HG02943 (cell line): ENCODE data around the gene CALM1.

Experiments
- ATAC-seq: cut with Tn5 transposase; IDR thresholded peaks from one replicate; pipeline ENCODE4 v1.9.1; 2021; ENCODE audit warnings: mild to moderate bottlenecking, low read depth, moderate library complexity; ENCODE audit not compliant: unreplicated experiment

The CALM1 gene

DNA sequence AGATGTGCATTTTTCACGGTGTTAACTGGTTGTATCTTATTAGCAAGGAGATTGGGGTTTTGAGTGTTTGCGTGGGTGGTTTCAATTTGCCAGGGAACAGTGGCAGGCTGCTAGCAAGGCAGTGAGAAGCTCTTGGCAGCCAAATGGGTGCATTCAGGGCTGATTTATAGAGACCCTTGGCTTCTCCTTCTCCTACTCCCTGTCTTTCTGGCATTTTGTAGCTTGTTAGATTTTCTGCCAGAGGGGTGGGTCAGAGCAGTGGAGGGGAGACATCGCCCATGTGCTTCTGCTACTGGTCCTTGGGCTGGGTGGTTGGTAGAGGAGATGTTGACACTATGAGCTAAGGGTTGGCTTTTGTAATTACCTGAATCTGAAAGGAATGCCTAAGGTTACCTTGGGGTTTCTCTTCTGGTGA lies 9.6 kb downstream of the CALM1 start:
- ATAC-seq: no peak

DNA sequence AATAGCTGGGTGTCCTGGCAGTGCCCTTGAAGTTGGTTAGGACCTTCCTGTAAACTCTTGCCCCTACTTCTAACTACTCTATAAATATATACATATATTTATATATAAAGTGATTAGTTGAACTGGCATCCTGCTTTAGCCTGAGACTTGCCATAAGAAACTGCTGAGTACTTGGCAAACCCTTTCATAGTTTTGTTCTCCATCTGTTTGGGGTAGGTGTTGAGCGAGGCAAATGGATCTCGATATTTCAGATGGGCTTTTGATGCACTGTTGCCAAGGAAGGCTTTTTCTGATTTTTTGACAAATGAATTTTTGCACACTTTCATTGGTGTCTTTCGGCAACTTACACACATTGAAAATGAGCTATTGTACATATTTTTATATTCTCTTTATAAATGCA lies 10.4 kb downstream of the CALM1 start:
- no peak for ATAC-seq

DNA sequence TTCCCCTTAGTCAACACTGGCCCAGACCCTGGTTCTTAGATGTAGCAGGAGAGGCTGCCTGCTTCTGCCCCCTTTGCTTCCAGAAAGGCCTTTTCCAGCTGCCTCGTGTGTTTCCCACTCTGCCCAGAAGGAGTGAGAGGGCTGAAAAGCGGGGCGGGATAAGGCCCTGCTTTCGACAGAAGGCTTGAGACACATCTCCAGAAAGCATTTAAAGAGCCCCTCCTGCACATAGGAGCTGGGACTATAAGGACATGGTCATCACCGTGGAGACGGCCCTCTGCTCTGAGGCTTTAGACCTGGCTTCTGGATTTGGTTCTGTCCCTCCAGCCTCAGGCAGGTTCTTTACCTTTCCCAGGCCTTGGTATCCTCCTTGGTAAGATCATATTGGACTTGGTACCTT lies 11.9 kb downstream of the CALM1 start:
- ATAC-seq: no peak

DNA sequence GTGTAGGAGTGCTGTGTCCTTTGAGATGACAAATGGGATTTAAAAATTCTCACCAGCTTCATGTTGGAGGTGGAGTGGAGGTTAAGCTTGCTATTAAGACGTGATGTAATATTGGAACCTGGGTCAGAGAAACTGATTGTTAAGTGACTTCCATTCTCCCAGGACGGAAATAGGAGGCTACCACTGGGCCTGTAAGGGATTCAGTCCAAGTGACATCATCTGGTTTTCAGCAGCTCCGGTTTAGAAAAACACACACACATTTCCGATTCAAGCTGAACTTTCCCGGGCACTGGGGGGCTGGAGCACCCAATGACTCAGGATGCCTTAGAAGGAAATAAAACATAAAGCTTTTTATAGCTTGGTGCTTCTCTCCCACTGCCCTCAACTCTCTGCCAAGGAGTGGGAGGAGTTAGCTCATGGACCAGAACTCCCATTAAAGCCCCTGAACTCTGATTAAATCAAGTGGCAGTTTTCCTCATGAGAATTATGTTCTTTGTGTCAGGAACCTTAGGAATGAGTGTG lies 12.4 kb downstream of the CALM1 start:
- ATAC-seq: no peak

DNA sequence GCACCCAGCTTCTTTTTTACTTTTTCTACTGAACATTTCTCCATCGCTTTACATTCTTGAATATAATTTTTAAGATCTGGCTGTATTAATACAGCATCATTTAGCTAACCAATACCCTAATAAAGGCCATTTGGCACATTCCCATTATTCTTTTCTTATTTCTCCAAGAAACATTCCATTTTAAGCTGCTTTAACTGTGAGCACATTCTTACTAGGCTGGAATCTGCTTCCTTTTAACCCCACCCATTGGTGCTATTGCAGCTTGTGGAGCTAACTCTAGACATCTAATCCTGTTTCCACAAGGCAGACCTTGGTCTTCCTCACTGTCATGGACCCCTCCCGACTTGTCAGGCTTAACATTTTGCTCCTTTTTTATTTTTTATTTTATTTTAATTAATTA lies 15.2 kb downstream of the CALM1 start:
- no peak for ATAC-seq

DNA sequence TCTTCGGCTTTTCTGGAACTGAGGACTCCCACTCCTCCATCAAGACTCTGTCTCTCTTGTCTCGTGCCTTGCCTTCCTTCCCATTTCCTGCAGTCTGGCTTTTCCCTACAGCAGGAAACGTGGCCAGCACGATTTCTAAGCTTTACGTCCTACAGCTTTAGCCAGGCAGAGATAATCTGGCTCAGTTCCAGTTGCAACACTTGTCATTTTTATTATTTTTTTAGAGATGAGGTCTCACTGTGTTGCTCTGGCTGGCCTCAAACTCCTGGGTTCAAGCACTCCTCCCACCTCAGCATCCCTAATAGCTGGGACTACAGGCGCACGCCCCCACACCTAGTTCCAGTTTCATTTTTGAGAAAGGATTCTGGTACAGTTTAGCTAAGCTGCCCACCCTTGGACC lies 19.9 kb downstream of the CALM1 start:
- ATAC-seq: no peak

DNA sequence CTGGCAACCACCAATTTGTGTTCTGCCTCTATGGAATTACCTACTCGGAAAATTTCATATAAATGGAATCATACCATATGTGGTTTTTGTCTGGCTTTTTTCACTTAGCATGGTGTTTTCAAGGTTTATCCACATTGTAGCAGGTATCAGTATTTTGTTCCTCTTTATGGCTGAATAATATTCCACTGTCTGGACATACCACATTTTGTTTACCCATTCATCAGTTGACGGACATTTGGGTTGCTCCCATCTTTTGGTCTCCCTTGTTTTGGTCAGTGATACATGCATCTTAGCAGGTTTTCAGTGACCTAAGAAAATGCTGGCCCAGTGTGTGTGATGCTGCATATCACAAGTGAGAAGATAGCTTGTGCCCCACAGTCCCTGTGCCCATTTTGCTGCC lies 21.2 kb downstream of the CALM1 start:
- ATAC-seq: no peak

DNA sequence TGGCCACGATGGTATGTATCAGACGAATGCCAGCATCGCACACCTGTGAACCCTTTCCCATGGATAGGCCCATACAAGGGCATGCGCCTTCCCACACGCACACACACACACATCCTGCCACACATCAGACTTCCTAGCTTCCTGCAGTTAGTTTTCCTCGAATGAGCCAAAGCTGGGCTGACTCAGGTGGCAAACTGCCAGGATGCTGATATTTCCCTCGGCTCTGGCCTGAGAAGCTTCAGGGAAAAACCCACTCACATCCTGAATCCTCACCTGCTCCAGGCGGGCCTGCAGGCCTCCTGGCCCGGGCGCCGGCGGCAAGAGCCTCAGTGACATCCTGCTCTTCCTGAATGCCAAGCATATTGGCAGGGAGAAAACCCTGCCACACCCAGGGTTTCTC lies 22.4 kb downstream of the CALM1 start:
- ATAC-seq: no peak

DNA sequence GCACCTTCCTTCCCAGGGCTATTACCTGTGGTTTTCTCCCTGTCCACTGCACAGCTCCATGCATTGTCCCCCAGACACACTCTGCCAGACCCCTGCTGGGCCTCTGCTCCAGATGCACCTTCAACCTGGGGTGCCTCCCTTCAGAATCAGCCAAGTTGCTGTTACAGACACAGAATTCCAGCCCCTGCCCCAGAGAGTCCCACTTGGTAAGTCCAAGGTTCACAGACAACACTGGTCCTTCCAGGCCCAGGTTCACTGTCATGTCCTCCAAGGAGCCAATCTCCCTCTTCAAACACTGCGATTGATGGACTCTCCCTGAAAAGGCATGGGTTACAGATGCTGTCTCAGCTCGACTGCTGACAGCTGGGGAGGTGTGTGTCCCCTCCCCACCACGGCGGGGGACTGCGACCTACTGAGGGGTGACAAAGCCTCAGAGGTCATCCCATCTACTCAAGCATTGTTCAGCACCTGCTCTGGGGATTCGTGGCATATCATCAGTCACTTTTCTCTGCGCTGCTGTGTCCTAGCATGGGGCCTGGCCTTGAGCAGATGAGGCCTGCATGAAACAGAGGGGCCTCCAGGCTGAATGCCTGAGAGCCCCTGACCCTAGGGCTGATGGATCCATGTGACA lies 24.3 kb downstream of the CALM1 start:
- no peak for ATAC-seq

DNA sequence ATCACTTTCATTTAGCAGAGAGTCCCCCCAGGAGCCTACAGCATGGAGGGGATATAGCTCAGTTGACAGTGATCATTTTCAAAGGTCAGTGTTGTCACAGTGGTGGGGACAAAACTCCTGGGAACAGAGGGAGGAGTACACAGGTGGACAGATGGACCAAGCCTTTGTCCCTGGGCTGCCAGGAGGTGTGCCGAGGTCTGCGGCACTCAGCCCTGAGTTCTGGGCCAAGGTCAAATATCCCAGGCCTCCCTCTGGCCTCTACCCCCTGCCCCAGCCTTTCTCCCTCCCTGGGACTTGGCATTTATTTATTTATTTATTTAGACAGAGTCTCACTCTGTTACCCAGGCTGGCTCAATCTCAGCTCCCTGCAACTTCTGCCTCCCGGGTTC lies 24.8 kb downstream of the CALM1 start:
- no peak for ATAC-seq

DNA sequence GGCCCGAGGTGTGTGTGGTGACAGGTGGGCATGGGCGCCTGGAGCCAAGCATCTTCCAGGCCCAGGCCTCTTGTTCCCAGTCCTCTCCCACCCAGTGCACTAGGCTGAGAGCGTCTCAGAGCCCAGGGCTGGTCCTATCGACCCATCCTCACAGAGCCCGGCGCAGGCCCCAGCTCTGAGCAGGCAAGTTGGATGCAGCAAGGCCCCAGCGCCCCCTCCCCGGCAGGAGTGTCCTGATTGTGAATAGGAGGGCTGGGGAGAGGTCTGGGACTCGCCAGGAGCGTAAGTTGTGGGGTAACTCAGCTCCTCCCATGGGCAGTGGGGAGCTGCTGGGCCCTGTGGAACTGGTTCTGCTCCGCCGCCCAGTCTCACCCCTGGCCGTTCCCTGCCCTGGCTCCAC lies 26.3 kb downstream of the CALM1 start:
- ATAC-seq: no peak

DNA sequence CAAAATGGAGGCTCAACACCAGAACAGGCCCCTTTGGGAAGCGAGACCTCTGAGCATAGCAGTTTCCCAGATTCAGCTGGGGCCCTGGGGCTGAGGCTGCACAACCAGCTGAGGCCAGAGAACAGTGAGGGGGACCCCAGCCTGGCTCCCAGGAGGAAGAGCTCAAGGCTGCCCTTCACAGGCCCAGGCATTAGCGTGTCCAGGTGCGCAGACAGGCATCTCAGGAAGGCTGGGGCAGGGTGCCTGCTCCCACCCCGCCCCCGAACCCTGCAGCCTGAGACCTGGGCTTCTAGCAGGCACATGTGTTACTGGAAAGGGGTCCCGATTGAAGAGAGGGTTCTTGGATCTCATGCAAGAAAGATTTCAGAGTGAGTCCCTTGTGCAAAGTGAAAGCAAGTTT lies 27.2 kb downstream of the CALM1 start:
- no peak for ATAC-seq

DNA sequence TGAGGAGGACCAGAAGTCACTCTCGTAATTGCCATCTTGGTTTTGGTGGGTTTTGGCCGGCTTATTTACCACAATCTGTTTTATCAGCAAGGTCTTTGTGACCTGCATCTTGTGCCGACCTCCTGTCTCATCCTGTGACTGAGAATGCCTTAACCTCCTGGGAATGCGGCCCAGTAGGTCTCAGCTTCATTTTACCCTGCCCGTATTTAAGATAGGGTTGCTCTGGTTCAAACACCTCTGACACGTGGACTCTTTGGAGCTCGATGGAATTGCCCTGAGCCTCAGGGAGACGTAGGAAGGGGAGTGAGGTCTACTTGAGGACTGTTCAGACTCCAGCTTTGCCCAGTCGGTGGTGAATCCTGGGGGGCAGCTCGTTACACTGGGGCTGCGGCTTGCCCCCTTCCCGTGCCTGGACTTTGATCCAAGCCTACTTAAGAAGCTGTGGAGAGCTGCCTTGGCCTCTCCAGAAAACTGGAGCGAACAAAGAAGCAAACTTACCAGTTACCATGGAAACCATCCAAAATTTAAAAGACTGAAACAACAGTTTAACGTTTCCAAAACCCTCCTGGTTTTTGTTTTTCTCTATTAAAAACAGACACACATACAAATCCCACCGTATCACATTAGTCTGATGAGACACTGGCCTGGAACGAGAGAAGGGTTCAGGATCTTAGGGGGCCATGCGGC lies 28.0 kb downstream of the CALM1 start:
- no peak for ATAC-seq

DNA sequence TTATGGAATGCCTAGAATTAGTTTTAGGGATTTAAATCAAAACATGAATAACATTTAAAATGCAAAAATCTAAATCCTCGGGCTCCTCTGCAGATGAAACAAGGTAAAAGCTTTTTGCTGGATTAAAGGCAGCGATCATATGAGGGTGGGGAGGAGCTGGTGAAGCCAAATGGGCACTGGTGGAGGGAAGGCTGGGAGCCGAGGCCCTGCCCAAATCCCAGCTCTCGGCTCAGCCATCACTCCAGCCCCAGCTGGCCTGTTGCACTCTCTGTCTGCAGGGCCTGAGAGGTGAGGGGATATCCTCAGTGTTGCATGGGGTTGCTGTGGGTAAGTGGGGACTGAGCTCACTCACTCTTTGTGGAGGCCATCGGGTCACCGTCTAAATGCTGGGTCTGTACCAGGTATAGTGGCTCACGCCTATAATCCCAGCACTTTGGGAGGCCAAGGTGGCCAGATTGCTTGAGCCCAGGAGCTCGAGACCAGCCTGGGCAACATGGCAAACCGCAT lies 28.6 kb downstream of the CALM1 start:
- ATAC-seq: no peak

DNA sequence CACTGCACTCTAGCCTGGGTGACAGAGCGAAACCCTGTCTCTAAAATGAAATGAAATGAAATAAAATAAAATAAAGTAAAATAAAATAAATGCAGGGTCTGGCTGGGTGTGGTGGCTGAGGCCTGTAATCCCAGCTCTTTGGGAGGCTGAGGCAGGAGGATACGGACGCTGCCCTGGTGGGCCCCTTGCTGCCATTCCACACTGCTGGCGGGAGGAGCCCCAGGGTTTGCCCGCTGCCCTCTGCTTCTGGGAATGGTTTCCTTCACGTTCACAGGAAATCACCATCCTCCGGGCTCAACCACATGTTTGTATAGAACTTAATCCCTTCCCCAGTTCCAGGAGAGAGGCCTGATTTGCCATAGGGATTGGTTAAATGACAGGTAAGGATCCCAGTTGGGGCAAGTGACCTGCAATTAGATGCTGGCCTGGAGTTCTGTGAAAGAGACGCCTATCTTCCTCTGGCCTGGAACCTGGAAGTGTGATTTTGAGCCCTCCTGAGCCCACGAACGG lies 29.3 kb downstream of the CALM1 start:
- no peak for ATAC-seq

DNA sequence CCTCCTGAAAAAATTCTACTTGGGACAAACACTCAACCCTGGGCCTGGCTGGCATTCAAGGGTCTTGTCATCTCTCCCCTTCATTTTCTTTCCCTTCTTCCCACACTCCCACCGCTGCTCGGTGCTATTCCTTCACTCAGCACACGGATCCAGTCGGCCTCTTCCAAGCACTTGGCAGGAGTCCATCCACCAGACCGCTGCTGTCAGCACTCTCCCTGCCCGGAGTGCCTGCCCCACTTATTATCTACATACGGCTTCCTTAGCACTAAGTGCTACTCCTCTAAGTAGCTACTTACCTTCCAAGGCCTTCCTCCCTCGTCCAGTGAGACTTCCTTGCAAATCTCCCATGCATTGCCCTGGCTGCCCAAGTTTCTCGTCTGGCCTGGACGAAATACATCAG lies 29.8 kb downstream of the CALM1 start:
- no peak for ATAC-seq

DNA sequence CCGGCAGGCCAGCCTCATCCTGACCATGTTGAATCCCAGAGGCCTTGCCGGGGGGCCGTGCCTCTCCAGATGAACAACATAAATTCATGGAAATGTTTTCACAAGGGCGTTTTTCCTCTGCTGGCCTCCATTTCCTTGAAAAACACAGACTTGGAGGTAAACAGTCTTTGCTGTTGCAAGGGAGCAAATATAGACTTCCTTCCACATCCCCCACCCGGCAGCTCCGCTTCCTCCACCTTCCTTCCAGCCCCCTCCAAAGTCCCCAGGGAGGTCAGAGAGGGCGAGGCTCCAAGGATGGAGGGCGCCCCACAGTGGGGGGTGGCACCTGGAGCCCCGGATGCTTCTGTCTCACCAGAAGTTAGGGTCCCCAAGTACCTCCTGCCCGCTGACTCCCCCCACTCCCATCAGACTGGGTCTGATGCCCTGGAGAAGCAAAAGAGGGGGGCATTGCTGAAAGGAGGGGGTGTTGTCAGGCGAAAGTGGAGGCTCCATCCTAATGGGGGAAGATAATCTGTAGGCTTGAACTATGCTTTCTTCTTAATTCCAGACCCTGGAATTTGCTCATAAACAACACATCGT lies 31.1 kb downstream of the CALM1 start:
- no peak for ATAC-seq

DNA sequence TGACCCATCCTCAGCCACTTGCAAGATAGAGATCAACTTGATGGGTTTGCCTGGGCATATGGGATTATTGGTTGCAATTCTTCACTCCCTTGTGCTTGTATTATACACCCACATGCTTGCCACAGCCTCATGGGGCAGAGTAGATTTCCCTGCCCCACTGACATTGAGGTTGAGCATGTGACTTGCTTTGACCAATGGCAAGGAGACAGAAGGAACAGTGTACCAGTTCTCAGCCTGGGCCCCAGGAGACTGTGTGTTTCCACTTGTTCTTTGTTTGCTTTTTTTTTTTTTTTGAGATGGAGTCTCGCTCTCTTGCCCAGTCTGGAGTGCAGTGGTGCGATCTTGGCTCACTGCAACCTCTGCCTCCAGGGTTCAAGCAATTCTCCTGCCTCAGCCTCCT lies 31.8 kb downstream of the CALM1 start:
- ATAC-seq: no peak

DNA sequence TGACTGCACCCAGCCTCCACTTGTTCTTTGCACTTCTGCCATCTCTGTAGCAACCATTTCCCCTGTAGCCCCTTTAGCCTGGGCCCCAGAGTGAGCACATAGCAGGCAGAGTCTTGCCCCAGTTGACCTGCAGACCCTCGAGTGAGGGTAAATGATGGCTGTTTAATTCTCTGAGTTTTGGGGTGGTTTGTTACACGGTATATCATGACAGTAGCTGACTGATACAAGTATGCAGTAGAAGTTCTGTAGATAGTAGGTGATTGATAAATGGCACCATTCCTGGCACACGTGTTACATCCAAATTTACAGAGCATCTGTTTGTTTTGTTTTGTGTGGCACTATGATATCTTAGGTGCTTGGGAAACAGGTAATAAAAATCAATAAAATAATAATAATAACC lies 32.4 kb downstream of the CALM1 start:
- ATAC-seq: no peak

DNA sequence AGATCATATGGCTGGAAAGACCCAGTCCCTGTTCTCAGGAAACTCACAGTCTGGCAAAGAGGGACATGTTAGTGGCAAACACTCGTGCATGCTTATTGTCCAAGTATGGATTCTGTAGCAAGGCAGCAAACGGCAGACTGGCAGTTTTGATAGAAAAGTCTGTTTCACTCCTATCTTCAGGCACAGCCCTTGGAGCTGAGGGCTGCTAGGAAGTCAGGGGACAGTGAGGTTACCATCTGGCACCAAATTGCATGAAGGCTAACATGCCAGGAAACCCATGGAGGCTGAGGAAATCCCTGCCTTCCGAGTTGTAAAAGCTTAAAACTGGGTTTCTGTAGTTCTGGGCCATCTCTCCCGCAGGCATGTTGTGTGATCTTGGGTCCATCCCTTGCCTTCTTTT lies 32.9 kb downstream of the CALM1 start:
- ATAC-seq: no peak

DNA sequence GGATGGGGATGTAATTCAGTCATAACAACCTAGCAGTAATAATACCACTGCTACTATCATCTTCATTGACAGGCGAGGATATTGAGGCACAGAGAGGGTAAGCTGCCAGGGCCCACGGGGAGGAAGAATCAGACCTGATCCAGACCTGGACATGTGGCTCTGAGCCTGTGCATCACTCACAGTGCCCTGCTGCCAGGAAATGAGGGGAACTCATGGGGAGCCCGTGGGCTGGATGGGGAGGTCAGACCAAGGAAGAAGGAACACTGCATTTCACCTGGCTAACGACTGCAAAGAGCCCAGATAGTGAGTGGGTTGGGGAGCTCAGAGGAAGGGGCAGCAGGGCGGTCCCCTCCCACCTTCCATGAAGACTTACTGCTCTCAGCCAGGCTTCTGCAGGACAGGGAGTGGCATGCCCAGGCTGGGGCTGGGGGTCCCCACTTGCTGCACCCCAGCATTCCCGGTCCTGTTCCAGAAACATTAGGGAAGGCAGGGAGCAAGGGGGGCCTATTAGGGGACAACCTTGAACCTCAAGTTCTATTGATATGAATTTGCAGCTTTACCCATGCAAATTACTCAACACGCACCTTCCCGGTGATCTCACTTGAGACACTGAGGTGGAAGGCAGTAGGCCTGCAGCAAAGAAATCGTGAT lies 37.7 kb downstream of the CALM1 start:
- ATAC-seq: no peak
